GM21447 (cell line): ENCODE measurements around the gene ARHGEF2.

Experiments
- ATAC-seq: cut with Tn5 transposase; IDR thresholded peaks from one replicate; pipeline ENCODE4 v1.9.1; 2021; ENCODE audit not compliant: unreplicated experiment

The ARHGEF2 gene

DNA sequence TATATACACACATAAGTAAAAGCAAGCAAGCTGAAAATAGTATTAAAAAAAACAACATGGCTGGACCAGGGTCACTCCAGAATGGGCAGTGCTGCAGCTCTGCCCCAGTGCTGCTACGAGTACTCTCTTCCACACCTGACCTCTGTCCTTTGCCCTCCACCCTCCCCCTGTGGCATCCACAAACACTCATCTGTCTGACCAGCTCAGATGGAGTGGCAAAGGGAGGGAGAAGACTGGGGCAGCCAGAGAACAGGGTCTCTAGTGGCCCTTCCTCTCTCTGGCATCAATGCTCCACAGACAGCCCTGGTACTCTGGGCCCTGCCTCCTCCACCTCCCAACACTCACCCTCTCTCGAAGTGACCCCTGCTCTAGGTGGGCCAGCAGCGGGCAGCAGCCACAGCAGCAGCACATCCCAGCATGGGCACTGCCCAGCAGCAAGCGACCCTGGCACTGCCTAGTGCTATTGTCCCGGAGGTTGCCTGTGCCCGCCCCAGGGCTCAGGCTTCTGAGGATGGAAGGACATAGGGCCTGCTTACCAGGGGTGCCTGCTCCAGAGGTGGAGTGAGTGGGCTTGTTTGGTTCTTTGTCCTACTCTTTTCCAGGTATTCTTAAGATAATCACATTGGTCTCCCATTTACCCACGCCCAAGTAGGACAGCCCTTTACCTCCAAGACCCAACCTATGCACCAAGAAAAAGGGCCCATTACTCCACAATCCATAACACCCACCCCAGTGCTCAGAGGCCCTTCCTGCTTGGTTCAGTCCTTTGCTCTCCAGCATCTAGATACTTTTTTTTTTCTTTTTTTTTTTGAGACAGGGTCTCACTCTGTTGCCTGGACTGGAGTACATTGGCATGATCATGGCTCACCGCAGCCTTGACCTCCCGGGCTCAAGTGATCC is 6.2 kb downstream of the ARHGEF2 start:
- ATAC-seq = no peak

DNA sequence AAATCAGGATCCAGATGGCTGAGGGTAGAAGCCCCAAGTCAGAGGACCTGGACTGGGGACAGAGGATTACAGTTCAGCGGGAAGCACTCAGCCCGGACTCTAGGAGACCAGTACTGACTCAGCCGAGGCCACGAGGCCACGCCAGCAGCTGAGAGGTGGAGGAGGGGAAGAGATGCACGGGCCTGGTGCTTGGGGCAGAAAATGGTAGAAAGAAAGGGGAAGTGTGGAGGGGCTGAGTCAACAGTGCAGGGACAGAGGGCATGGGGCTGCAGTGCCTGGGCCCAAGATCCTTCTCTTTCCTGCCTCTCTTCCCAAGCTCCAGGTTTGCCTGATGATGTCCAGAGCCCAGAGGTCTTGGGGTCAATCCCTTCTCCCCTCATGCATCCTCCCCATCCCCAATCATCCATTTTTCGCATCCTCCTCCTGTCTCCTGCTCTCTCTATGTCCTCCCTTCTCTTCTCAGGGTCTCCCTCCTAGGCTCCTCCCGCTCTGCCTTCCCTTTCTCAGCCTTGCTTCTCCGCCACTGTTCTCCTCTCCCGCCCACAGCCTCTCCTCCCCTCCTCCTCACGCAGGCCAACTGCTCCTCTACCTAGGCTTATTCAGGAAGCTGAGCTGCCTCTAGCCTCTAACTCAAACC is 7.7 kb downstream of the ARHGEF2 start:
- ATAC-seq = peak; percentile 73

- ATAC-seq = no peak
These were observed 9.0 kb downstream of the ARHGEF2 start for GRCh38 chr1:155969377-155969791.

- ATAC-seq = no peak
These were observed 9.7 kb downstream of the ARHGEF2 start for GRCh38 chr1:155968670-155969069.

- no peak for ATAC-seq
These were observed 10.3 kb downstream of the ARHGEF2 start for GRCh38 chr1:155968051-155968400.

DNA sequence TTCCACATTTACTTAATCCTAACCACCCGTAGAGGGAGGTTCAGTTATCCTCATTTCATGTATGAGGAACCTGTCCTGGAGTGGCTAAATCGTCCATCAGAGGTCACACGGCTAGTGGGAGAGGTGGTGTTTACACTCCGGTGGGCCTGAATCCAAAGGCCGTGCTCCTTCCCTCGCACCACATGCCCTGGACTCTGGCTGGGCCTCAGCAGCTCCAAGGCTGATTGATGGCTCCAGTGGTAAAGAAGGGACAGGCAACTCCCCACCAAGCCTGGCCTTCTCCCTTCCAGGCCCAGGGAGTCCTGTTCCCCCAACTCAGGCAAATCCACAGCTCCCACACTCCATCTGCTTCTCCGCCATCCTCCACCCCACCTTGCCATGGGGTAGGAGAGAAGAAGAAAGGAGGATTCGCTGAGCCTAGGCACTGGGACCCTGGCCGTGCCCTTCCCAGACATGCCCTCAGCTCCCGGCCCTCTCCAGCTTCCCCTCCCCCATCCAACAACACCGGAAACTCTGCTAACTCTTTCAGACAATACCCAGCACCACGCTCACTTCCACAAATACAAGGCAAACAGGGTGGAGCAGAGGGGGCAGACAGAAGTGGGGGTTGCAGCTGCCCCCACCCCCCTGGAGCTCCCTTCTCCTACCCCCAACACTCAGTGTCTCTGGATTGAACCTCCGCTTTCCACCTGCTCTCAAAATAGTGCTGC is 10.9 kb downstream of the ARHGEF2 start:
- no peak for ATAC-seq

GRCh38 chr1:155966750-155967149 is 11.6 kb downstream of the ARHGEF2 start:
- no peak for ATAC-seq

GRCh38 chr1:155966135-155966534 is 12.2 kb downstream of the ARHGEF2 start:
- ATAC-seq = no peak

- ATAC-seq = no peak
These were observed 14.2 kb downstream of the ARHGEF2 start for GRCh38 chr1:155964193-155964592.

DNA sequence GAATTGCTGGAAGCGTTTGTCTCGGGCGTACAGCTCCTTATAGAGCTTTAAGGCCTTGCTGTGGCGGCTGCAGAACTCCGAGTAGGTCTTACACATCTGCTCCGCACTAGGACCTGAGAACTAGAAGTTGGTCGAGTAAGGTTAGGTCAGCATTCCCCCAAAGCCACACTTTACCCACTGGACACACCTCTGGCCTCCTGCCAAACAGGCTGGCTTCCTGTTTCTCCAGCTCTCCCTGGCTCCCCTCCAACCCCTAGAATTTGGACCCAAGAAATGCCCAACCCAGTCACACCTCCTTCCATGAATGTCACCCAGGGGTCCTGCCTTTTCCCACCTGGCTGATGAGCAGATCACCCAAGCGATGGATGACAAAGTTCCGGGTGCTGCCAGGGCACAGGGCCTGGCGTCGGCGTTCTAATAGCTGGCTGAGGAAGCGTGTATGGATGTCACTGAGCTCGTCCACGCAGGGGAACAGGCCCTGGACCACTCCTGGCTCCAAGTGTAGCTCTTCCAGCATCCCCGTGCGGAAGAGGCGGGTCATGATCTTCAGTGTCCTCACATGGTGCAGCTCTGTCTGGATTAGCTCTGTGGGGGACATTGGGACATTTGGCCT is 15.6 kb downstream of the ARHGEF2 start:
- no peak for ATAC-seq

DNA sequence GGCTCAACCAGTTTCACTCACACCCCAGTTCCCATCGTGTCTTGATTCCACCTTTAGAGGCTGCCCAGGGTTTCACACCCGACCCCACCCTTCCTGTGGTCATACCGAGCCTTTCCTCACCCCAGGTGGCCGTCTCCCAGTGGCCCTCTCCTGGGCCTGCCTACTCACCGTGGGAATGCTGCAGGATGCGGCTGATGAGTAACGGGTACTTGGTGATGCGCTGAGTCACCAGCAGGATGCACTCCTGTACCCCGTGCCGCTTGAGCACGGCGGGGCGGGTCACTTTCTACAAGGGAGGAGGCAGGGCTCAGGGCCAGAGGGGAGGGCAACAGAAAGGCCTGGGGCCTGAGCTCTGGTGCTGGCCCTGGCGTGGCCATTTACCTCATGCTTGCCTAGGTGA is 16.4 kb downstream of the ARHGEF2 start:
- ATAC-seq = no peak

DNA sequence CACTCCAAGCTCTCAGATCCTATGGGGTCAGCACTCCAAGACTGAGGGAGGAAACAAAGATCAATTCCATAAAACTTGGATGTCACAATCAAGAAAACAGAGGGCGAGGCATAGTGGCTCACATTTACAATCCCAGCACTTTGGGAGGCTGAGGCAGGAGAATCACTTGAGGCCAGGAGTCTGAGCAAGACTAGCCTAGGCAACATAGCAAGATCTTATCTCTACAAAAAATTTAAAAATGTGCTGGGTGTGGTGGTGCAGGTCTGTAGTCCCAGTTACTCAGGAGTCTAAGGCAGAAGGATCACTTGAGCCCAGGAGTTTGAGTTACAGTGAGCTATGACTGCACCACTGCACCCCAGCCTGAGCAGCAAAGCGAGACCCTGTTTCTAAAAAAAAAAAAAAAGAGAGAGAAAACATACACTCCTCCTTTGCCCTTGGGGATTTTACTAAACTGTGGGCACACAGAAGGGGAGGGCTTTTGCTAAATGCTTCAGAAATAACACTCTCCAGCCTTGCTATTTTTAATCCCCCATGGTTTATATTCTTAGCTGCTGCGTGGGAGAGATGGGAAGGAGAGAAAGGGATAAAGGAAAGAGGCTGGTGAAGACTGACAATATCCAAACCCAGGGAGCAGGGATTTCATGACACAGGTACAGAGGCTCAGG is 18.1 kb downstream of the ARHGEF2 start:
- no peak for ATAC-seq

DNA sequence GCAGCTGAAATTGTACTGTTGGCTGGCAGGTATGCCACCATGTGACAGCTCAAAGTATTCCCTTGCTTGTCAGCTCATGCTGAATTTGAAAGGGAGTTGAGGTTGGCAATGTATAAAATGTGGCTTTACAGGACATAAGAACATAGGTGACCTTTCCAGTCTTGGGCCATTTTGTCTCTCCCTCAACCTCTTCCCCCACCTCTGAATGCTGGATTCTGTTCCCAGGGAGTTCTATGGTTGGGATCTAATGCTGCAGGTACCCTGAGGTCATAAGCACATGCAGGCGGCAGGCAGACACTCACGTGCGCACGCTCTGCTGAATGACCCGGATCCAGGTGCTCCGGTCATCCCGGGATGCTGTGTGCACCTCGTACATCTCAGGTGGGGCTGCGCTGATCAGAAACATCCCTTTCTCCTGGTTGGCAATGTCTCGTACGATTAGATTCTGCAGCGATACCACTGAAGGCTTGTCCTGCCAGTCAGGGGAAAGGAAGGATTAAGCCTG is 20.9 kb downstream of the ARHGEF2 start:
- ATAC-seq = no peak

DNA sequence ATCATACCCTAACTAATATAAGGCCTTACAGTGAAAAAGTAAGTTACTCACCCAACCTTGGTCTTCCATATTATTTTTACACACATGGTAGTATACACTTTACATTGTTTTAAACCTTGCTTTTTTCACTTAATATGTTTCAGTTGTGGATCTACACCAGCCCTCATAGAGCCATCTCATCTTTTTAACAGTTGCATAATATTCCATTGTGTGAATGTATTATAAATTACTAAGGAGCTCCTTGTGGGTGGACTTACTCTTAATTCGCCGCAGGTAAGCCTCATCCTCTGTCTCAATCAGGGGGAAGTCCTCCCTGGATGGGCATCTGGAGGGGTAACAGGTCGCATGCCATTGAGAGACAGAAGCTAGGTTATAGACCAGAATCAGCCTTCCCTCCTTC is 23.7 kb downstream of the ARHGEF2 start:
- no peak for ATAC-seq

- no peak for ATAC-seq
These were observed 25.8 kb downstream of the ARHGEF2 start for GRCh38 chr1:155952505-155952890.

GRCh38 chr1:155951753-155952504 is 26.4 kb downstream of the ARHGEF2 start:
- no peak for ATAC-seq

GRCh38 chr1:155950829-155951228 is 27.5 kb downstream of the ARHGEF2 start:
- ATAC-seq = no peak

DNA sequence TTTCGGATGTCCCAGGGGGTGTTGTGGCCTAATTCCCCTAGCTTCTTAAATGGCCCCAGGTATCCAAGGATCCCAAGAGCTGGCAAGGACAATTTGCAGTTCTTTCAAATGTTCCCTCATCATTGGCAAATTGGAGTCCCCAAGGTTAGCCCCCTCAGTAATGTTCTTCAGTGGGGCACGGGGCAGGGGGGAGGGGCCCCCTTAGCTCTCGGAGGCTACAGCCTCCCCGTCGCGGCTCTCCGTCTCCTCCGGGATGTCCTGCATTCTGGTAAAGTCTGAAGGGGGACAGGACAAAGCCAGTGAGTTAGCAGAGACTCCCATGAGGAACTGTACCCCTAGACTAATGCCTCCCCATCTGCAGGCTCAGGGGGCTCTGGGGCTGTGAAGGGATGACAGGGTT is 30.6 kb downstream of the ARHGEF2 start:
- no peak for ATAC-seq

- ATAC-seq = no peak
These were observed 31.1 kb downstream of the ARHGEF2 start for GRCh38 chr1:155947292-155947691.

DNA sequence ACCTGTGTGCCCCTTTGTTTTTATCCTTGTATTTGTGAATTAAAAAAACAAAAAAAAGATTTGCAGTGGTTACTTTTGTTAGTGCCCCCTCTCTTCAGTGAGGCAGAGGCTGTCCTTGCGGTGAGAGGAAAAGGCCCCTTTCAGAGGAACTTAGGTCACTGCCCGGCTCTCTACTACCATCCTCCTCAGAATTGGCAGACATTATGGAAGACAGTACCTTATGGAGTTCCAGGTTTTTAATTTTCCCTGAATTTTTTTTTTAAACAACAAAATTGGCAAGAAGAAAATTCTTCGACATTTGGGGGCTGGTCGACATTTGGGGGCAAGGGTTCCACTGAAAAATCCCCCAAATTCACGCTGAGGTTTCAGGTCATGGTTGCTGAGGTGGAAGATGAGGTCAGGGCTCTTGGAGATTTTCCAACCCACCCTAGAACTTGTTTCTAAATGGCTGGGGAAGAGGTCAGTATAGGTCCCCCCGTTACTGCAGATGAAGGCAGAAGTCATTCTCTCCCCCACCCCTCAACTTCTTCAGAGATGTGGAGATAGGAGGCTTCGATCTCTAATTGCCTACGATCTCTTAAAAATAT is 31.6 kb downstream of the ARHGEF2 start:
- peak; percentile 16 for ATAC-seq
